Skeletal muscle cell (primary cell): ENCODE results near the gene RANBP3.

Source experiments
- DNase-seq: peaks from one replicate; pipeline ENCODE4 v3.0.0-alpha.2; 2010; ENCODE audit warnings: low read depth
- H3K4me3 ChIP-seq: 2 replicates; pipeline ENCODE4 v1.5.1; 2011; ENCODE audit warnings: low read depth, mild to moderate bottlenecking, control low read depth, low read length, moderate library complexity

The RANBP3 gene

GRCh38 chr19:5956323-5956722 lies 21.6 kb downstream of the RANBP3 start:
- no peak for DNase-seq
- no peak overlapping the region for H3K4me3 ChIP-seq

DNA sequence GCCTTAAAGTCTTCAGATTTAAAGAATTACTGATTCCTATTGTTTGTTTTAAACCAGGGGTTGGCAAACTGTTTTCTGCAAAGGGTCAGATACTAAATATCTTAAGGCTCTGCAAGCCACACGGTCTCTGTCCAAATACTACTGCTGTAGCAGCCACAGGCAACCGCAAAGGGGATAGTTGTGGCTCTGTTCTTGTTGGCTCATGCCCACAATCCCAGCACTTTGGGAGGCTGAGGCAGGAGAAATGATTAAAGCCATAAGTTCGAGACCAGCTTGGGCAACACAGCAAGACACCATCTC lies 22.4 kb downstream of the RANBP3 start:
- H3K4me3 ChIP-seq: no peak overlapping the region
- no peak for DNase-seq

DNA sequence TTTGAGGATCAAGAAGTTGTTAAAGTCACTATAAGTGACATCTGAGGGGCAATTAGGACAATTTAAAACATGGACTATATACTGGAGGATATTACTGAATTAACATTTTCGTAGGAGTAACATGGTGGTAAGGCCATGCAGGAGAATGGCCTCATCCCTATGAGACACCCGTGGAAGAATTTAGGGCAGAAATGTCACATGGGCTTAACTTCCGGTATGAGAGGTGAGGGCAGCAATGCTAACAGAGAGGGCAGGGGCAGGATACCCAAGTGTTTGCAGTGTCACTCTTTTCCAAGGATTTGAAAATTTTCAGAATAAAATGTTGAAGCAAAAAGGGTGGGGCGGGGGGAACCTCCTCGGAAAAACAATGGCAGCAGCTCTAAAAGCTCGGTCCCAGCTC lies 23.6 kb downstream of the RANBP3 start:
- no peak overlapping the region for H3K4me3 ChIP-seq
- no peak for DNase-seq

DNA sequence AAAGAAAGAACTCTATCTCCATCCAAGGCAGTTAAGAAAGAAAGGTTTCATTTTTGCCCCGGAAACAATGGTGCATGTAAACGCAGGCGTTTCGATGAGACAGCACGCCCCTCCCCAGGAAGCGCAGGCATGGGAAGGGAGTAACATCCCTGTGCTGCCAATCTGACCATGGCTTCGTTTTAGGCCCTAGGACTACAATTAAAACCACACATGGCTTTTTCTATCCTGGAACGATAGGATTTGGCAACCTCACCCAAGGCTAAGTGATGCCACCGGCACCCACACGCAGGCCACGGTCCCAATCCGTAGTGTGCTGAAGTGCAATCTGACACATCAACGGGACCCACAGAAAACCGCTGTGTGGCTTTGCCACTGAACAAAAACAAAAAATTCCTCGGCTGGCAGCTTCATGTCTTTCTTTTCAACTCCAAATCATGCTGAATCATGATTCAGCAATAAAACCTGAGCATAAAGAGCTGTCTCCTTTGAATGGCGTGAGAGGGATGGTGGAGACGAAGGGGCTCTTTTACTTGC lies 24.2 kb downstream of the RANBP3 start:
- H3K4me3 ChIP-seq: no peak overlapping the region
- DNase-seq: no peak

DNA sequence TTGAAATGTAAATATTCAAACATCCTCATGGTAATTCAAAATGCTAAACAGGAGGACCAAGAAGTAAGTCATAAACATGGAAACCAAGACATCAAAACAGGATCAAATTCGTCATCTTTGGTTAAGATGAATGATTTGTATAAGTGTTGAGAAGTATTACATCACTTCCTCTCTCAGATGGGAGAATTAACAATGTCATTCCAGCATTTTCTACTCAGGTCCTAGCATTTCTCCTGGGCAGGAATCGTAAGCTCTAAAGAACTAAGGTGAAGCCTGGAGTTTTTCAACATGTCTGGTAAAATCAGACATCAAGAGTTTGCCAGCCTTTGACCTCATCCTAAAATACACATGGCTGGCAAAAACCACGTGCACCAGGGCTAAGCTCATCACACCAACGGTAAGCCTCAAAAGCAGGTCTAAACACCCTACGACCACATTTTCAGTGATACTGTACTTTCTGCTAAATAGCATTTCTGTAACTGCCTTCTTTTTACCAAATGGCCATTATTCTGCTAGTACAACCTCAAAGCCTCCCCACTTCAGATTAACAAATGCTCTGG lies 24.8 kb downstream of the RANBP3 start:
- DNase-seq: no peak
- H3K4me3 ChIP-seq: no peak overlapping the region

GRCh38 chr19:5952193-5953029 lies 25.5 kb downstream of the RANBP3 start:
- no peak overlapping the region for H3K4me3 ChIP-seq
- DNase-seq: no peak

- DNase-seq: no peak
- H3K4me3 ChIP-seq: no peak overlapping the region
Measured at GRCh38 chr19:5951338-5951861, 26.5 kb downstream of the RANBP3 start.

- no peak overlapping the region for H3K4me3 ChIP-seq
- DNase-seq: no peak
Measured at GRCh38 chr19:5950741-5951140, 27.2 kb downstream of the RANBP3 start.

- H3K4me3 ChIP-seq: no peak overlapping the region
- no peak for DNase-seq
Measured at GRCh38 chr19:5949792-5950305, 28.1 kb downstream of the RANBP3 start.

GRCh38 chr19:5948752-5949564 lies 29.0 kb downstream of the RANBP3 start:
- no peak for DNase-seq
- H3K4me3 ChIP-seq: no peak overlapping the region

- no peak overlapping the region for H3K4me3 ChIP-seq
- peak; percentile 72 for DNase-seq
Measured at GRCh38 chr19:5947435-5947834, 30.5 kb downstream of the RANBP3 start.

- peak; percentile 72 for DNase-seq
- H3K4me3 ChIP-seq: no peak overlapping the region
Measured at GRCh38 chr19:5943623-5944022, 34.3 kb downstream of the RANBP3 start.

GRCh38 chr19:5943045-5943444 lies 34.9 kb downstream of the RANBP3 start:
- no peak overlapping the region for H3K4me3 ChIP-seq
- no peak for DNase-seq

- H3K4me3 ChIP-seq: no peak overlapping the region
- DNase-seq: no peak
Measured at GRCh38 chr19:5941673-5942072, 36.3 kb downstream of the RANBP3 start.

- DNase-seq: no peak
- H3K4me3 ChIP-seq: no peak overlapping the region
Measured at GRCh38 chr19:5940260-5941208, 37.4 kb downstream of the RANBP3 start.

GRCh38 chr19:5937550-5937949 lies 40.4 kb downstream of the RANBP3 start:
- no peak overlapping the region for H3K4me3 ChIP-seq
- no peak for DNase-seq

DNA sequence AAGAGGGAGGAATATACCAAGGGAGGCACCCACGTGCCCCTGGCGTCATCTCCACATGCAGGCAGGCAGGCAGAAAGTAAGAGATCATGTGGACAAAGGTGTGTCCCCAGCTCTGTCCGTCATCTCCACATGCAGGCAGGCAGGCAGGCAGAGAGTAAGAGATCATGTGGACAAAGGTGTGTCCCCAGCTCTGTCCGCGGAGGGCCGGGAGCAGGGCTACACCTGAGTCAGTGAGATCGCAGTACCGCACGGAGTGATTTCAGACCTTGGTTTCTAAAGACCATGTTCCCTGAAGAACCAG lies 41.7 kb downstream of the RANBP3 start:
- H3K4me3 ChIP-seq: no peak overlapping the region
- DNase-seq: no peak

- DNase-seq: no peak
- H3K4me3 ChIP-seq: no peak overlapping the region
Measured at GRCh38 chr19:5935473-5936291, 42.3 kb downstream of the RANBP3 start.
